B cell (primary cell): Measurements from ENCODE around the gene SMIM36. TPM values are rescaled to one million over a fixed set of nuclear protein-coding genes. Genes with fewer than 3 reads are reported as not detected.

Experiments used
- ATAC-seq: fragments of 200-7000 bp; cut with Tn5 transposase; one replicate; pipeline ENCODE4 v1.10.0; 2021; ENCODE audit warnings: low read depth, mild to moderate bottlenecking, moderate number of reproducible peaks, moderate library complexity
- CTCF ChIA-PET: fragments of 350-600 bp; sonication (Branson Sonifier 250); formaldehyde crosslinking; loops from one replicate; lab custom pipeline; 2021; ENCODE audit warnings: antibody characterized with exemption, inconsistent platforms; lab: Charles Lee
- POLR2A ChIA-PET: fragments of 350-600 bp; sonication (Branson Sonifier 250); formaldehyde crosslinking; loops from one replicate; lab custom pipeline; 2021; ENCODE audit warnings: antibody characterized with exemption; lab: Charles Lee
- DNase-seq: peaks from one replicate; pipeline ENCODE4 v3.0.0; 2013
- H2AFZ ChIP-seq: 2 replicates; pipeline ENCODE4 v1.6.1; 2012; ENCODE audit warnings: mild to moderate bottlenecking, low read depth, low read length; ENCODE audit not compliant: insufficient read depth, poor library complexity, severe bottlenecking
- H3K27ac ChIP-seq, 2 donors: 1 replicate in 1 of 2; 2 replicates in 1 of 2; pipeline ENCODE4 v1.5.1; 2012 to 2013; ENCODE audit warnings: low read length in 2 of 2, mild to moderate bottlenecking in 2 of 2, moderate library complexity in 1 of 2
- H3K27me3 ChIP-seq, 4 experiments: fragments of 200-600 bp in 1 of 4; sonication (generic) in 1 of 4; replicated peaks in 1 of 4; 1 replicate in 2 of 4; 2 replicates in 2 of 4; pipeline versions ENCODE4 v1.6.1 to v1.7.0; 2013 to 2016; ENCODE audit warnings: low read length in 3 of 4, mild to moderate bottlenecking in 2 of 4, mixed read lengths in 1 of 4, moderate library complexity in 1 of 4; ENCODE audit not compliant: insufficient read depth in 4 of 4, control insufficient read depth in 3 of 4; ENCODE audit errors: control extremely low read depth in 1 of 4
- H3K36me3 ChIP-seq, 2 experiments: replicated peaks in 1 of 2; 1 replicate in 1 of 2; 2 replicates in 1 of 2; pipeline versions ENCODE4 v1.6.1 to v1.7.1; 2013; ENCODE audit warnings: low read length in 1 of 2; ENCODE audit not compliant: insufficient read depth in 2 of 2, control insufficient read depth in 1 of 2; ENCODE audit errors: control extremely low read depth in 1 of 2, extremely low read depth in 1 of 2
- H3K4me1 ChIP-seq, 2 donors: fragments of 200-600 bp in 1 of 2; sonication (generic) in 1 of 2; 1 replicate in 1 of 2; 2 replicates in 1 of 2; pipeline versions ENCODE4 v1.5.1 to v1.6.1; 2013 to 2017; ENCODE audit warnings: low read length in 2 of 2; ENCODE audit not compliant: control insufficient read depth in 2 of 2, insufficient read depth in 2 of 2
- H3K4me2 ChIP-seq: replicated peaks from 2 replicates; pipeline ENCODE3; 2012; ENCODE audit warnings: mild to moderate bottlenecking, low read depth, low read length; ENCODE audit not compliant: poor library complexity, severe bottlenecking
- H3K4me3 ChIP-seq, 5 experiments: fragments of 200-600 bp in 1 of 5; sonication (generic) in 1 of 5; 1 replicate in 3 of 5; 2 replicates in 2 of 5; pipeline versions ENCODE4 v1.5.1 to v1.7.0; 2011 to 2016; ENCODE audit warnings: low read length in 4 of 5, mild to moderate bottlenecking in 4 of 5, low read depth in 2 of 5, control low read depth in 1 of 5, moderate library complexity in 1 of 5; ENCODE audit not compliant: insufficient read depth in 1 of 5; ENCODE audit errors: control extremely low read depth in 1 of 5, extremely low read depth in 1 of 5
- H3K79me2 ChIP-seq: fragments of 200-600 bp; sonication (generic); one replicate; pipeline ENCODE4 v1.6.0; 2016; ENCODE audit warnings: low read length; ENCODE audit not compliant: control insufficient read depth, insufficient read depth
- H3K9ac ChIP-seq: fragments of 200-600 bp; sonication (generic); 2 replicates; pipeline ENCODE4 v1.6.1; 2017; ENCODE audit warnings: mild to moderate bottlenecking, low read length, moderate library complexity
- H3K9me3 ChIP-seq, 3 donors: one replicate each; pipeline versions ENCODE4 v1.6.1 to v1.7.1; 2013; ENCODE audit warnings: low read length in 2 of 3; ENCODE audit not compliant: control insufficient read depth in 2 of 3, insufficient read depth in 1 of 3; ENCODE audit errors: control extremely low read depth in 1 of 3
- H4K20me1 ChIP-seq: 2 replicates; pipeline ENCODE4 v1.6.0; 2012; ENCODE audit warnings: mild to moderate bottlenecking, low read length; ENCODE audit not compliant: insufficient read depth, control insufficient read depth, poor library complexity, severe bottlenecking
- H3K27ac Mint-ChIP-seq: one replicate; pipeline ENCODE4 v1.8.0; 2021; ENCODE audit warnings: mixed read lengths
- H3K27me3 Mint-ChIP-seq: one replicate; pipeline ENCODE4 v1.8.0; 2021; ENCODE audit warnings: mixed read lengths
- H3K4me1 Mint-ChIP-seq: one replicate; pipeline ENCODE4 v1.8.0; 2021; ENCODE audit warnings: mixed read lengths
- H3K4me3 Mint-ChIP-seq: one replicate; pipeline ENCODE4 v1.8.0; 2021; ENCODE audit warnings: mixed read lengths
- H3K9me3 Mint-ChIP-seq: one replicate; pipeline ENCODE4 v1.8.0; 2022; ENCODE audit warnings: mixed read lengths; ENCODE audit not compliant: insufficient read depth
- CTCF ChIP-seq: fragments of 200-600 bp; IDR thresholded peaks from one replicate; pipeline ENCODE4 v1.8.0; 2022; ENCODE audit warnings: antibody characterized with exemption, mild to moderate bottlenecking
- EZH2 ChIP-seq: IDR thresholded peaks from 2 replicates; pipeline ENCODE4 v1.6.1; 2012; ENCODE audit warnings: borderline replicate concordance, low read depth, mild to moderate bottlenecking, moderate library complexity, low read length; ENCODE audit not compliant: insufficient read depth, poor library complexity, severe bottlenecking
- WGBS: methylation state at CpG from one replicate; pipeline ENCODE4 v1.1.5; 2013; ENCODE audit warnings: missing lambda C conversion rate; ENCODE audit not compliant: insufficient coverage; 5-methylcytosine and 5-hydroxymethylcytosine counted together
- intact Hi-C: fragments of 100-400 bp; cut with micrococcal nuclease; formaldehyde crosslinking; loops from one replicate; pipeline ENCODE4 v1.10.0; 2022
- polyA plus RNA-seq: library from polyadenylated mRNA; depleted of rRNA; stranded (reverse); fragments of >200 nt; gene quantifications from 2 replicates; pipeline ENCODE4 v1.2.3, GENCODE V29; 2012
- total RNA-seq, 2 donors: library from RNA; stranded (reverse); fragments of 120-200 nt in 1 of 2; gene quantifications; 1 replicate in 1 of 2; 2 replicates in 1 of 2; pipeline versions ENCODE4 v1.2.3 to v1.2.4, GENCODE V29; 2013 to 2022

SMIM36 gene
- total and polyA plus RNA-seq, 2 donors (not counting 1 experiment from before 2014, with no cell fraction given), result not detected

- TF ChIP-seq CTCF (no peak), EZH2 (no peak)
- intact Hi-C loops, result no loop called here
- POLR2A ChIA-PET, result no interaction called here
- Histone ChIP-seq H3K4me3 (no peak overlapping the region), H2AFZ (no peak overlapping the region), H3K27me3 (peaks cover 0 to 29% (median 12%) of the 10 kb centered on the region in 4 experiments), H3K9ac (no peak overlapping the region), H3K27ac (no peak overlapping the region), H3K4me1 (peaks cover 16 to 22% of the 10 kb centered on the region in 2 donors), H3K36me3 (no peaks in the 10 kb centered on the region), H3K4me2 (no peak overlapping the region), H4K20me1 (no peaks in the 10 kb centered on the region), H3K9me3 (peaks cover 0 to 5% (median 0%) of the 10 kb centered on the region in 3 donors), H3K79me2 (no peaks in the 10 kb centered on the region)
- ATAC-seq (no peak), DNase-seq (no peak)
- CTCF ChIA-PET, result no interaction called here
- H3K27me3 Mint-ChIP-seq, result peaks cover 34% of the 10 kb centered on the region
- WGBS, result no CpG with 5 or more reads among the region's 1 CpG
- H3K9me3 Mint-ChIP-seq, result no peaks in the 10 kb centered on the region
- H3K4me1 Mint-ChIP-seq, result peaks cover 32% of the 10 kb centered on the region
- H3K4me3 Mint-ChIP-seq, result no peak overlapping the region
- H3K27ac Mint-ChIP-seq, result no peak overlapping the region
Observed at GRCh38 chr17:55462234-55462633, 49.0 kb downstream of the SMIM36 start.

DNA sequence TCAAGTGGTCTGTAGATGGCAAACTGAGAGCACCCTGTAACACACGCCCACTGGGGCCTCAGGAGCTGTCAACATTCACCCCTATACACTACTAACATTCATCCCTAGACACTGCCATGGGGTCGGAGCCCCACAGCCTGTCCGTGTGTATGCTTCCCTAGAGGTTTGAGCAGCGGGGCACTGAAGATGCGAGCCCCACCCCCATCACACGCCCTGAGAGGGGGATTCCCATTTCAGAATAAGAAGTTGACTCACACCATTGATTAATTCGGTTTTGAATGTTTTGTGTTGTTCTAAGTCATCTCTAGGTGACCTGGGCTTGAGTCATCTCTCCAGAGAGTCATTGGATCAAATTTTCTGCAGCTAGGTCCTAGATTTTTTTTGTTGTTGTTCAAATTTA is 52.3 kb downstream of the SMIM36 start:
- ATAC-seq (peak; percentile 45), DNase-seq (peak; percentile 27)
- Histone ChIP-seq H3K27me3 (peaks cover 0 to 14% (median 7%) of the 10 kb centered on the region in 4 experiments), H3K4me3 (no peak overlapping the region), H3K36me3 (no peaks in the 10 kb centered on the region), H3K27ac (no peak overlapping the region), H3K4me2 (no peak overlapping the region), H3K9me3 (peaks cover 0 to 5% (median 0%) of the 10 kb centered on the region in 3 donors), H3K79me2 (no peaks in the 10 kb centered on the region), H3K9ac (no peak overlapping the region), H4K20me1 (no peaks in the 10 kb centered on the region), H3K4me1 (peaks cover 11 to 17% of the 10 kb centered on the region in 2 donors), H2AFZ (no peak overlapping the region)
- Mint-ChIP-seq H3K4me1 (peaks cover 23% of the 10 kb centered on the region), H3K9me3 (no peaks in the 10 kb centered on the region), H3K4me3 (no peak overlapping the region), H3K27ac (no peak overlapping the region), H3K27me3 (peaks cover 30% of the 10 kb centered on the region)
- CTCF ChIA-PET, result no interaction called here
- WGBS, result 55% methylated on average over 2 of the region's 7 CpGs
- POLR2A ChIA-PET, result no interaction called here
- intact Hi-C loops, result no loop called here
- TF ChIP-seq EZH2 (no peak), CTCF (no peak)
